ENCODE measurements around the gene ATXN1. TPM values are rescaled to one million over a fixed set of nuclear protein-coding genes. Genes with fewer than 3 reads are reported as not detected.

The ATXN1 gene
- total and polyA plus RNA-seq, 2 experiments from 2014 or later, result 4.8 to 9.1 TPM

GRCh38 chr6:16608444-16608843 lies 152.8 kb downstream of the ATXN1 start:
- no peaks in the 10 kb centered on the region for H3K4me1 ChIP-seq (ENCODE audit: insufficient read depth)
- DNase-seq (ENCODE audit: low spot score) (no peak), ATAC-seq (no peak)
- no peaks in the 10 kb centered on the region for H3F3A ChIP-seq (replicated peaks; ENCODE audit: low read depth)
- H3K27me3 ChIP-seq (ENCODE audit: insufficient read depth), result no peaks in the 10 kb centered on the region
- Mint-ChIP-seq H3K27me3 (ENCODE audit: insufficient read depth, low read depth, poor library complexity) (peaks cover 3% of the 10 kb centered on the region), H3K36me3 (ENCODE audit: low read depth) (no peaks in the 10 kb centered on the region), H3K4me1 (peaks cover 5% of the 10 kb centered on the region), H3K9me3 (no peaks in the 10 kb centered on the region), H3K4me3 (no peak overlapping the region), H3K27ac (no peak overlapping the region)
- no peaks in the 10 kb centered on the region for H4K20me1 ChIP-seq (replicated peaks; ENCODE audit: insufficient read depth)
- H3K27ac ChIP-seq (ENCODE audit: low read depth), result no peak overlapping the region
- TF ChIP-seq ZNF331 (CRISPR knock-in tag; IDR thresholded peaks at IDR 0.05; ENCODE audit: low read depth) (no peak), EZH2phosphoT487 (IDR thresholded peaks at IDR 0.05; ENCODE audit: unreplicated experiment) (no peak), JUNB (IDR thresholded peaks at IDR 0.05; ENCODE audit: unreplicated experiment) (no peak), EZH2 (IDR thresholded peaks at IDR 0.05; ENCODE audit: low read depth, unreplicated experiment) (no peak), ZNF114 (CRISPR knock-in tag; IDR thresholded peaks at IDR 0.05) (no peak)
- H3K4me2 ChIP-seq, result no peak overlapping the region
- H3K9me2 ChIP-seq (ENCODE audit: insufficient read depth), result 0 out of 2 replicates have a peak, but pooled peaks cover 3% of the 10 kb centered on the region
- H2AFZ ChIP-seq, result no peak overlapping the region
- no peaks in the 10 kb centered on the region for H3K36me3 ChIP-seq (ENCODE audit: insufficient read depth)
- no peak overlapping the region for H3K4me3 ChIP-seq
- no peaks in the 10 kb centered on the region for H3K79me2 ChIP-seq (replicated peaks; ENCODE audit: insufficient read depth)

GRCh38 chr6:16602035-16602434 lies 159.2 kb downstream of the ATXN1 start:
- Histone ChIP-seq H3K27me3 (ENCODE audit: insufficient read depth) (no peaks in the 10 kb centered on the region), H3K4me3 (no peak overlapping the region), H3K36me3 (ENCODE audit: insufficient read depth) (no peaks in the 10 kb centered on the region), H2AFZ (no peak overlapping the region), H4K20me1 (replicated peaks; ENCODE audit: insufficient read depth) (no peaks in the 10 kb centered on the region), H3K79me2 (replicated peaks; ENCODE audit: insufficient read depth) (no peaks in the 10 kb centered on the region), H3K27ac (ENCODE audit: low read depth) (no peak overlapping the region), H3K4me1 (ENCODE audit: insufficient read depth) (no peaks in the 10 kb centered on the region), H3K4me2 (no peak overlapping the region), H3K9me2 (ENCODE audit: insufficient read depth) (0 out of 2 replicates have a peak, but pooled peaks cover 3% of the 10 kb centered on the region), H3F3A (replicated peaks; ENCODE audit: low read depth) (no peaks in the 10 kb centered on the region)
- Mint-ChIP-seq H3K36me3 (ENCODE audit: low read depth) (no peaks in the 10 kb centered on the region), H3K27me3 (ENCODE audit: insufficient read depth, low read depth, poor library complexity) (peaks cover 3% of the 10 kb centered on the region), H3K4me3 (no peak overlapping the region), H3K27ac (no peak overlapping the region), H3K4me1 (peaks cover 9% of the 10 kb centered on the region), H3K9me3 (no peaks in the 10 kb centered on the region)
- no peak for DNase-seq (ENCODE audit: low spot score)
- TF ChIP-seq NANOG (IDR thresholded peaks at IDR 0.05; ENCODE audit: borderline replicate concordance) (no peak), STAT1 (IDR thresholded peaks at IDR 0.05; ENCODE audit: unreplicated experiment) (no peak), EZH2phosphoT487 (IDR thresholded peaks at IDR 0.05; ENCODE audit: unreplicated experiment) (no peak), JUNB (IDR thresholded peaks at IDR 0.05; ENCODE audit: unreplicated experiment) (no peak), CREB1 (CRISPR knock-in tag; IDR thresholded peaks at IDR 0.05; ENCODE audit: low read depth) (no peak), ETS1 (IDR thresholded peaks at IDR 0.05) (no peak)
- no peak for ATAC-seq

- no peaks in the 10 kb centered on the region for H3K36me3 Mint-ChIP-seq (ENCODE audit: low read depth)
- Histone ChIP-seq H3K27ac (ENCODE audit: low read depth) (no peak overlapping the region), H3K79me2 (replicated peaks; ENCODE audit: insufficient read depth) (no peaks in the 10 kb centered on the region), H3K36me3 (ENCODE audit: insufficient read depth) (no peaks in the 10 kb centered on the region), H4K20me1 (replicated peaks; ENCODE audit: insufficient read depth) (no peaks in the 10 kb centered on the region), H3F3A (replicated peaks; ENCODE audit: low read depth) (no peaks in the 10 kb centered on the region), H3K4me1 (ENCODE audit: insufficient read depth) (peaks cover 5% of the 10 kb centered on the region; the same call in 1 of the 2 replicates), H3K9me2 (ENCODE audit: insufficient read depth) (0 out of 2 replicates have a peak, but pooled peaks cover 3% of the 10 kb centered on the region), H3K27me3 (ENCODE audit: insufficient read depth) (no peaks in the 10 kb centered on the region), H3K4me3 (no peak overlapping the region), H3K4me2 (no peak overlapping the region), H2AFZ (no peak overlapping the region)
- no peak overlapping the region for H3K27ac Mint-ChIP-seq
- peaks cover 3% of the 10 kb centered on the region for H3K27me3 Mint-ChIP-seq (ENCODE audit: insufficient read depth, low read depth, poor library complexity)
- DNase-seq (ENCODE audit: low spot score), result no peak
- H3K4me1 Mint-ChIP-seq, result peaks cover 14% of the 10 kb centered on the region
- H3K9me3 Mint-ChIP-seq, result no peaks in the 10 kb centered on the region
- H3K4me3 Mint-ChIP-seq, result no peak overlapping the region
- no peak for ATAC-seq
- TF ChIP-seq ZNF331 (CRISPR knock-in tag; IDR thresholded peaks at IDR 0.05; ENCODE audit: low read depth) (no peak), REST (IDR thresholded peaks at IDR 0.05; ENCODE audit: unreplicated experiment) (no peak), POLR2AphosphoS5 (IDR thresholded peaks at IDR 0.05; ENCODE audit: low read depth) (no peak), CTCF (conservative IDR thresholded peaks at IDR 0.05; ENCODE audit: low read depth in 2 of 2) (no peak), CREB1 (CRISPR knock-in tag; IDR thresholded peaks at IDR 0.05; ENCODE audit: low read depth) (no peak), EZH2phosphoT487 (IDR thresholded peaks at IDR 0.05; ENCODE audit: unreplicated experiment) (no peak), ZNF114 (CRISPR knock-in tag; IDR thresholded peaks at IDR 0.05) (no peak)
Observed at GRCh38 chr6:16600701-16601100, 160.6 kb downstream of the ATXN1 start.

Measured in GM23338 (cell line).